HG02642 (cell line): ENCODE data around the gene ALPK3.

Experiments
- ATAC-seq: cut with Tn5 transposase; IDR thresholded peaks from one replicate; pipeline ENCODE4 v1.9.1; 2021; ENCODE audit warnings: mild to moderate bottlenecking; ENCODE audit not compliant: unreplicated experiment, poor library complexity

The ALPK3 gene

GRCh38 chr15:84816694-84817465 lies at the start of gene ALPK3:
TSS of gene ALPK3 (plus strand) at chr15:84817356. CDS start at chr15:84817453, 97 bp downstream.
- no peak for ATAC-seq

DNA sequence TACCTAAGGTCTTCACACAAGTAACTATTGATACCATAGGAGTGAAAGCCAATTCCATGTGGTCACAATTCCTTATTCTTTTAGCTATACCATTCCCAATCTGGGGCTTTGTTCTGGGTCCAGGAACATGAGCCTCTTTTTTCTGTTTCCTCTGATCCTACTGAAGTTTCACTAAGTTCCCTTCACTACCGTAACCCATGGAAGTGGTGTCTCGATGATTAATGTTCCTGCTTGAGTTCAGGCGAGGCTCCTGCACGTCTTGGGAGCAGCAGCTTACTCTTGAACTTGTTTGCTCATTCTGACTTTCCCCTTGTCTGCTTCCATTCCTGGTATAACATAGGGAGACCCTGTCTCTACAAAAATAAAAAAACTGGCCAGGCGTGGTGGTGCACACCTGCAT lies 45.1 kb upstream of the ALPK3 start:
- ATAC-seq = no peak

GRCh38 chr15:84772467-84772866 lies 44.7 kb upstream of the ALPK3 start:
- ATAC-seq = no peak

GRCh38 chr15:84773716-84774115 lies 43.4 kb upstream of the ALPK3 start:
- no peak for ATAC-seq

DNA sequence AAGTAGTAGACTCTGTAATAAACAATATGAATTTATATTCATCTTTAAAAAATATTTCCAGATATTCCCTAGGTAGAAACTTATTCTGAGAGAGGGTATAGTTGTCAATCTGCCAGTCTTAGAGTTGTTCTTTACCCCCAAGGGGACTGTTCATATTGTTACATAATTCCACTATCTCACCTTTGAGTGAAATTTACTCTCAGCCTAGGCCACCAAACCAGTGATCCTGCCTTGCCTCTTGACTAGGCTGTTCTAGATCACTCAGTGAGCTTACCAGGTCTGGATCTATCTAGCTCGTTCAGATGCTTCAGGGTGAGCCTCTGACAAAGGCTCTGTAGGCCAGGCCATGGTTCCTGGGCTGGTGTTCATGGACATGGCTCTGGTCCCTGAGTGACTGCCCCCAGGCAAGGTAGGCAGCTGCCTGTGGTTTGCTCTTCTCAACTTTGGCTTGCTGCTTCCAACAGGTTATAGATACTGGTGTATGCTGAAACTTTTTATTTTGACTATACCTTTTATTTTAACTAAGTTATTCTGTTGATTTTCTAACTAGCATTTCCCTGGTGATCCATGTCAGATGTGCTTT lies 41.2 kb upstream of the ALPK3 start:
- no peak for ATAC-seq

- no peak for ATAC-seq
Observed at GRCh38 chr15:84778194-84778593, 39.0 kb upstream of the ALPK3 start.

GRCh38 chr15:84780492-84780891 lies 36.7 kb upstream of the ALPK3 start:
- ATAC-seq = no peak

DNA sequence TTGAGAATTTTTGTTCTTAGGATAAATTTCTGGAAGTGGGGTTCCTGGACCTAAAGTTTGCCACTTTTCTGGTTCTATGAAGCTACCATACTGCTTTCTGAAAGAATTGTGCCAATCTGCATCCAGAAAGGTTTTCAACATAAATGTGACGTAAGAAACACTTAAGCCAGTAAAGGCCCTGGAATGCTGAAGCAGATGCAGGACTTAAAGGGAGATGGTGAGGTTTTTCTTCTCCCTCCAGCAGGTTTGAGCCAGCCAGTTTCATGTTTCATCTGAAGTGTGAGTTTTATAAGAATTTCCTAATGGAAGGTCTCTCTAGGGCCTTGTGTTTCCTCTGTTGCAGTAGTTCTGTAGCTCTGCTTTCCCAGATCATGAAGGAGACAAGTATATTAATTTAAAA lies 35.7 kb upstream of the ALPK3 start:
- no peak for ATAC-seq

DNA sequence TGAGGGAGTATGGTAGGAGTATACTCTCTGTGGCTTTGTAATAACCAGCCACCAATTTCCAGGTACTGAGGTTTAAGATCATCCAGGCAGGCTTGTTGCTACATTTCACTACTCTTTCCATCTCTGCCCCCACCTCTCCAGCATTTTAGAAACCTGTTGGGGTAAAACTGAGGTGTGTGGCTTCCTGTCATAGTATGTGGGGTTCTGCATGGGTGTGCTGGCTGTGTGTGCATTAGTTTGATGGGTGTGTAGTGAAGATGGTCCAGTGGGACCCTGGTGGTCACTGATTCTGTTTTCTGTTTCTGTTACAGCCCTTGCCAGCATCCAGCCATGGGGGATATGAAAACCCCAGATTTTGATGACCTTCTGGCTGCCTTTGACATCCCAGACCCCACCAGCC lies 34.8 kb upstream of the ALPK3 start:
- no peak for ATAC-seq

- no peak for ATAC-seq
Observed at GRCh38 chr15:84783493-84784251, 33.5 kb upstream of the ALPK3 start.

- no peak for ATAC-seq
Observed at GRCh38 chr15:84784262-84784661, 32.9 kb upstream of the ALPK3 start.

- ATAC-seq = no peak
Observed at GRCh38 chr15:84785053-84785452, 32.1 kb upstream of the ALPK3 start.

DNA sequence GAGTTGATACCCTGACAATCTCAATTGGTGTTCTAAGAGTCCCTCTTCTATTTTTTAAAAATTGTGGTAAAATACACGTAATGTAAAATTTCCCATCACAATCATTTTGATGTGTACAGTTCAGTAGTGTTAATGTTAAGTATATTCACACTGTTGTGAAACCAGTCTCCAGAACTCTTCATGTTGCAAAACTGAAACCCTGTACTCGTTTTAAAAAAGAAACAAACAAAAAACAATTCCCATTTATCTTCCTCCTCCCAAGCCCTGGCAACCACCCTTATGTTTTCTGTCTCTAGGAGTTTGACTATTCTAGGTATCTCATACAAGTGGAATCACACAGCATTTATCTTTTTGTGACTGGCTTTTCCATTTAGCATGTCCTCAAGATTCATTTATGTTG lies 28.7 kb upstream of the ALPK3 start:
- no peak for ATAC-seq

GRCh38 chr15:84789762-84790161 lies 27.4 kb upstream of the ALPK3 start:
- no peak for ATAC-seq

DNA sequence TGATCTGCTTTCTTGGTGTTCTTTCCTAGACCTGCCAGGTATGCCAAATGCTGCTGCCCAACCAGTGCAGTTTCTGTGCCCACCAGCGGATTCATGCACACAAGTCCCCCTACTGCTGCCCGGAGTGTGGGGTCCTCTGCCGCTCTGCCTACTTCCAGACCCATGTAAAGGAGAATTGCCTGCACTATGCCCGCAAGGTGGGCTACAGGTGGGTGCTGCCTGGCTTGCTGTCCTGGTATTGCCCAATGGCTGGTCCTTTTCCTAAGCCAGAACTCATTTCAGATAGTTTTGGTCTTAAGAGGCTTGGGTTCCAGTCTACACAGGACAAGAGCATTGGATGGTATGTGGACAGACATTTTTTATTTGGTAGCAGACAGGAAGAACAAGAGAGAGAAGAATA lies 26.5 kb upstream of the ALPK3 start:
- no peak for ATAC-seq

DNA sequence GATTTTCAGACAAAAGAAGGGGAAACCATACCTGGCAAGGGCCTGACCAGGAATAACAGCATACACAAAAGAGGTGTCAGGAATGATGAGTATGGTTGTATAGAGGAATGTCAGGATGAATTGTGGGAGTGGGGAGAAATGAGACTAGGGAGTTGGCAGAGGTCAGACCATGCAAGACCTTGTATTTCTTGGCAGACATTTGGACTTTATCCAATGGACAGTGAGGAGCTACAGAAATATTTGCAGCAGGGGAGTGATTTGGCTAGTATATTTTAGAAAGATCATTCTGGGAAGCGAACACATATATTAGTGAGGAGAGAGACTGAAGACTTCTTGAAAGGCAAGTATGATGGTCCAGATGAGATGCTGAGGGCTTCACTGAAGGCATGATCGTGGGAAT lies 25.4 kb upstream of the ALPK3 start:
- ATAC-seq = no peak

DNA sequence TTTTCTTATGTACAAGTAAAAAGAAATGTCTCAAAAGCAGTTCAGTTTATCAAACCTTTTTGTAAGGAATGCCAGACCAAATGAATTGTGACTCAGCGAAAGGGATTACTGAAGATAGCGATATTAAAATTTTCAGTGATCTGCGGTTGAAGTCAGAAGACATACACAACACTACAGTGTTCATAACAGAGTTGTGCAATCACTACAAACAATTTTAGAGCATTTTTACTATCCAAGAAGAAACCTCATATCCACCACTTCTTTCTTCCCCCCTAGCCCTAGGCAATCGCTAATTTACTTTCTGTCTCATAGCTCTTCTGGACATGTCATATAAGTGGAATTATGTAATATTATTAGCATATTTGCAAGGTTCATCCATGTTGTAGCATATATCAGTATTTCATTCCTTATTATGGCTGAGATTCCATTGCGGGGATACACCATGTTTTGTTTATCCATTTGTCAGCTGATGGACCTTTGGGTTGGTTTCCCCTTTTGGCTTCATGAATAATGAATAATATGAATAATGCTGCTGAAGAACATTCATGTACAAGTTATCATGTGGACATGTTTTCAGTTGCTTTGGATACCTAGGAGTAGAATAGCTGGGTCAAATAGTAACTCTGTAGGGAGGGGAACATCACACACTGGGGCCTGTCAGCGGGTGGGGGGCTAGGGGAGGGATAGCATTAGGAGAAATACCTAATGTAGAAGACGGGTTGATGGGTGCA lies 23.6 kb upstream of the ALPK3 start:
- no peak for ATAC-seq

GRCh38 chr15:84794162-84794547 lies 23.0 kb upstream of the ALPK3 start:
- ATAC-seq = no peak

- no peak for ATAC-seq
Observed at GRCh38 chr15:84795186-84795585, 22.0 kb upstream of the ALPK3 start.

- no peak for ATAC-seq
Observed at GRCh38 chr15:84797212-84797611, 19.9 kb upstream of the ALPK3 start.

GRCh38 chr15:84797801-84798200 lies 19.4 kb upstream of the ALPK3 start:
- ATAC-seq = no peak
